ENCODE results near the gene FKTN. TPM values are rescaled to one million over a fixed set of nuclear protein-coding genes. Genes with fewer than 3 reads are reported as not detected.

The FKTN gene
- total and polyA plus RNA-seq, 9 of the 15 experiments (the other 6 are each of a cell fraction or from before 2014, with no cell fraction given): 5.4 to 16.3 (median 10.4) TPM

- TF ChIP-seq CREB3L1 (IDR thresholded peaks at IDR 0.05; ENCODE audit: borderline replicate concordance, low read depth) (no peak; the same call in 1 of the 2 replicates), PYGO2 (tag; IDR thresholded peaks at IDR 0.05) (no peak), BCL6 (CRISPR knock-in tag; IDR thresholded peaks at IDR 0.05) (no peak), HCFC1 (IDR thresholded peaks at IDR 0.05; ENCODE audit: low read depth, low read length) (no peak; the same call in 1 of the 2 replicates), THRA (IDR thresholded peaks at IDR 0.05) (no peak), NFRKB (IDR thresholded peaks at IDR 0.05; ENCODE audit: low read depth) (no peak), ZNF584 (CRISPR knock-in tag; IDR thresholded peaks at IDR 0.05; ENCODE audit: low read depth) (no peak), TRIM28 (IDR thresholded peaks at IDR 0.05) (no peak), THRAP3 (IDR thresholded peaks at IDR 0.05; ENCODE audit: borderline replicate concordance) (no peak), YY1 (IDR thresholded peaks at IDR 0.05; ENCODE audit: borderline replicate concordance in 1 of 3, control insufficient read depth in 1 of 3, extremely low read depth in 1 of 3, insufficient read depth in 3 of 3, insufficient read length in 1 of 3, insufficient replicate concordance in 2 of 3, low read depth in 1 of 3, low read length in 2 of 3) (no peak), NUFIP1 (IDR thresholded peaks at IDR 0.05; ENCODE audit: partially characterized antibody) (no peak), THAP7 (CRISPR knock-in tag; IDR thresholded peaks at IDR 0.05) (no peak), TCF3 (CRISPR knock-in tag; IDR thresholded peaks at IDR 0.05) (no peak), ADNP (tag; IDR thresholded peaks at IDR 0.05) (no peak), DIDO1 (tag; IDR thresholded peaks at IDR 0.05; ENCODE audit: low read depth) (peak; percentile 28; the same call in 1 of the 2 replicates), BCOR (IDR thresholded peaks at IDR 0.05) (no peak), RBM15 (IDR thresholded peaks at IDR 0.05; ENCODE audit: insufficient read depth, low read length) (no peak), ZZZ3 (IDR thresholded peaks at IDR 0.05) (no peak), CCNT2 (IDR thresholded peaks at IDR 0.05; ENCODE audit: borderline replicate concordance, extremely low read depth, insufficient read length, low read depth, low read length) (peak; percentile 40)
- TF ChIP-seq, protein P1, sequence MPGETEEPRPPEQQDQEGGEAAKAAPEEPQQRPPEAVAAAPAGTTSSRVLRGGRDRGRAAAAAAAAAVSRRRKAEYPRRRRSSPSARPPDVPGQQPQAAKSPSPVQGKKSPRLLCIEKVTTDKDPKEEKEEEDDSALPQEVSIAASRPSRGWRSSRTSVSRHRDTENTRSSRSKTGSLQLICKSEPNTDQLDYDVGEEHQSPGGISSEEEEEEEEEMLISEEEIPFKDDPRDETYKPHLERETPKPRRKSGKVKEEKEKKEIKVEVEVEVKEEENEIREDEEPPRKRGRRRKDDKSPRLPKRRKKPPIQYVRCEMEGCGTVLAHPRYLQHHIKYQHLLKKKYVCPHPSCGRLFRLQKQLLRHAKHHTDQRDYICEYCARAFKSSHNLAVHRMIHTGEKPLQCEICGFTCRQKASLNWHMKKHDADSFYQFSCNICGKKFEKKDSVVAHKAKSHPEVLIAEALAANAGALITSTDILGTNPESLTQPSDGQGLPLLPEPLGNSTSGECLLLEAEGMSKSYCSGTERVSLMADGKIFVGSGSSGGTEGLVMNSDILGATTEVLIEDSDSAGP (CRISPR knock-in tag; IDR thresholded peaks at IDR 0.05): no peak
Measured at GRCh38 chr9:105557804-105558610, at the start of gene FKTN (continued).
